ENCODE measurements around the gene CA7.

CA7 gene

GRCh38 chr16:66901626-66902025, 57.4 kb downstream of the CA7 start:
- H3K9me3 ChIP-seq (ENCODE audit: control insufficient read depth, insufficient read depth, low read depth, low read length): no peaks in the 10 kb centered on the region
- no peak overlapping the region for H3K4me3 ChIP-seq (ENCODE audit: low read depth, low read length)
- TF ChIP-seq ZNF777 (tag by site-specific recombination; IDR thresholded peaks at IDR 0.05; ENCODE audit: borderline replicate concordance) (no peak), ZNF660 (tag by site-specific recombination; IDR thresholded peaks at IDR 0.05) (no peak), ZNF747 (tag by site-specific recombination; IDR thresholded peaks at IDR 0.05) (no peak), KLF16 (tag by site-specific recombination; IDR thresholded peaks at IDR 0.05) (no peak)
- POLR2A ChIA-PET: interaction anchor here (2.0 kb wide), 1 partner anchor 42 kb away, joined by 8 read pairs; no protein-coding TSS in a partner anchor
- peaks cover 17% of the 10 kb centered on the region for H3K4me1 ChIP-seq (ENCODE audit: control insufficient read depth, insufficient read depth, low read length)
- CTCF ChIA-PET: interaction anchor here (0.9 to 17.9 kb wide), 2 partner anchors 20 to 31 kb away, joined by 3 to 268 read pairs; partner anchors contain the start of genes CDH16 and RRAD
- H3K36me3 ChIP-seq (ENCODE audit: control insufficient read depth in 2 of 2, insufficient read depth in 1 of 2, low read length in 2 of 2): no peaks in the 10 kb centered on the region
- H3K27ac ChIP-seq (ENCODE audit: extremely low read depth, low read depth, low read length): no peak overlapping the region

GRCh38 chr16:66902648-66903543, 58.7 kb downstream of the CA7 start:
- Histone ChIP-seq H3K36me3 (ENCODE audit: control insufficient read depth in 2 of 2, insufficient read depth in 1 of 2, low read length in 2 of 2) (no peaks in the 10 kb centered on the region), H3K9me3 (ENCODE audit: control insufficient read depth, insufficient read depth, low read depth, low read length) (no peaks in the 10 kb centered on the region), H3K4me3 (ENCODE audit: low read depth, low read length) (no peak overlapping the region), H3K27ac (ENCODE audit: extremely low read depth, low read depth, low read length) (no peak overlapping the region), H3K4me1 (ENCODE audit: control insufficient read depth, insufficient read depth, low read length) (peaks cover 17% of the 10 kb centered on the region)
- ChIA-PET CTCF (interaction anchor here (0.9 to 17.9 kb wide), 2 partner anchors 19 to 51 kb away, joined by 3 to 268 read pairs; partner anchors contain the start of genes CDH16 and RRAD), POLR2A (no interaction called here)
- TF ChIP-seq ZNF501 (tag by site-specific recombination; IDR thresholded peaks at IDR 0.05): no peak
- TF ChIP-seq TCF7L2 (IDR thresholded peaks at IDR 0.05; ENCODE audit: borderline replicate concordance, low read depth, low read length): no peak
- no peak for TF ChIP-seq ZNF37A (tag by site-specific recombination; IDR thresholded peaks at IDR 0.05)
- no peak for TF ChIP-seq ZNF23 (tag by site-specific recombination; IDR thresholded peaks at IDR 0.05; ENCODE audit: borderline replicate concordance)
- TF ChIP-seq ZNF555 (tag by site-specific recombination; conservative IDR thresholded peaks at IDR 0.05): no peak

All from HEK293 (cell line).